Measurements from ENCODE around the gene PYCR2.
"Not testable (repeated sequence)": the region's sequence is repeated elsewhere in the genome, so short reads cannot be mapped to it uniquely, and the experiment has no call there.

GRCh38 chr1:225969751-225970150 is 45.7 kb upstream of the PYCR2 start:
- TF ChIP-seq EZH2phosphoT487 (IDR thresholded peaks at IDR 0.05; ENCODE audit: borderline replicate concordance, low read length); CTCF (conservative IDR thresholded peaks at IDR 0.05; ENCODE audit: low read depth, low read length); EZH2 (IDR thresholded peaks at IDR 0.05; ENCODE audit: low read length, unreplicated experiment): not testable (repeated sequence)

Measured in PC-3 (cell line).